SH-SY5Y (cell line): ENCODE data around the gene TMEM205.

Experiments used
- GATA2 ChIP-seq: IDR thresholded peaks from 2 replicates; pipeline ENCODE4 v1.6.1; 2011; ENCODE audit warnings: mild to moderate bottlenecking, low read depth, low read length
- GATA3 ChIP-seq: IDR thresholded peaks from 2 replicates; pipeline ENCODE4 v1.6.1; 2011; ENCODE audit warnings: low read depth, mild to moderate bottlenecking, low read length, moderate library complexity

DNA sequence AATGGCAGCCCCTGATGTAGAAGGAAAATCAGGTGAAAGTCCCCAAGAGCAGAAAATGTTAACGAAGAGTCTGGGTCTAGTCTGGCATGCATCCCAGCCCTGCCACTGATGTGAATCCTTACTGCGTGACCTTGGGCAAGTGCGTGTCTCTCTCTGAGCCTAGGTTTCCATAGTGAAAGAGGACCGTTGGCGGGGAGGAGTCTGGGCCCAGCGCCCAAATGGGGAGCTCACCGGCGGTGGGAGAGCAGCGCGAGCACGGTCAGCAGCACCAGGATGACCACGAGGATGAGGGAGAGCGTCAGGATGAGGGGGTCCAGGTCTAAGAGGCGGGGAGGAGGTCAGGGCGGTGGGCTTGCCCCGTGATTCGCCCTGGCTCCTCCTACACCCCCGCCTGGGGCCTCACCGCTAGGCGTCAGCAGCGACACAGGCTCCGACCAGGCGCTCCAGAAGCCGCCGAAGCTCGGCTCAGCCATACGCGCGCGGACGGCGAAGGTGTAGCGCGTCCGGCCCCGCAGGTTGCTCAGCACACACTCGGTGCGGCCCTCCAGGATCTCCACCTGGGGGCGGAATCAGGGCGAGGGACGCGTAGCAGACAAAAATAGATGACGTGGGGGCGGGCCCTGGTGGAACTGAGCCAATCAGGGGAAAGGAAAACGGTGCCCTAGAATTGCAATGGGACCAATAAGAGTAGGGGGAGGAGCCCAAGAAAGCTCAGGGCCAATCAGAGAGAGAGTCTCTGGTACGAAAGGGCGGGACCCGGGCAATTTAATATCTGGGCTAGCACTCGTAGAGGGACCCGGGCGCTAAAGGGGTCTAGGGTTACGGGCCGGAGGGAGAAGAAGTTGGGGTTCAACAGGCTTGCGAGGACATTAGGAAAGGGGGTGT lies 34.8 kb upstream of the TMEM205 start:
- no peak for TF ChIP-seq GATA2
- TF ChIP-seq GATA3, result no peak
